Measurements from ENCODE around the gene DPF3.
"Not testable (repeated sequence)": the region's sequence is repeated elsewhere in the genome, so short reads cannot be mapped to it uniquely, and the experiment has no call there.

Gene DPF3

DNA sequence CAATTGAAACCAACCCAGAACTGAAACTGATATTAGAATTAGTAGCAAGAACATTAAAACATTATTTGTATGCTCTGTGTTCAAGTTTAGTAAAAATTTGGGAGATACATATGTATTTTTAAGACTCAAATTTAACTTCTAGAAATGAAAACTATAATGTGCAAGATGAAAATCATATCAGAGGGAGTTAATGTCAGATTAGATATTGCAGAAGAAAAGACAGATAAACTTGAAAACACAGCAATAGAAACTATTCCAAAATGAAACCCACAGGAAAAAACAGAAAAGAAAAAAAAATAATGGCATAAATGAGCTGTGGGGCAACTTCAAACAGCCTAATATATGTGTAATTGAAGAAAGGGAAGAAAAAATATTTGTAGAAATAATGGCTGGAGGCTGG lies 134.9 kb downstream of the DPF3 start:
- DNase-seq: no peak

DNA sequence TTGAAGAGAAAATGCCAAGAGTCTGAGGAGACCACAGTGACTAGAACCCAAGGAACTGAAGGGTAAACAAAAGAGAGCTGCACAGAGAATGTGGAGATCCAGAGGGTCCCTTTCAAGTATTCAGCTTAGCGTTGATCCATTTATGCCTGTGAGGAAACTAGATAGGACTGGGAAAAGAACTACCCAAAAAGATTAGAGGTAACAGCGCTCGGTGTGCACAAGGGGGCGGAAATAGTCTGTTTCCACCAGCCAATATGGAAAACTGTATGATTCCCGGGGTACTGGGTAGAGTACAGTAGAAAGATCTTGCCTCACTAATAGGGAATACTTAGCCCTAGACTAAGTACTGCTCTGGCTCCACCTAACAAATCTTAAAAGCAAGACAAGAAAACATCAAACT lies 135.5 kb downstream of the DPF3 start:
- DNase-seq: no peak

DNA sequence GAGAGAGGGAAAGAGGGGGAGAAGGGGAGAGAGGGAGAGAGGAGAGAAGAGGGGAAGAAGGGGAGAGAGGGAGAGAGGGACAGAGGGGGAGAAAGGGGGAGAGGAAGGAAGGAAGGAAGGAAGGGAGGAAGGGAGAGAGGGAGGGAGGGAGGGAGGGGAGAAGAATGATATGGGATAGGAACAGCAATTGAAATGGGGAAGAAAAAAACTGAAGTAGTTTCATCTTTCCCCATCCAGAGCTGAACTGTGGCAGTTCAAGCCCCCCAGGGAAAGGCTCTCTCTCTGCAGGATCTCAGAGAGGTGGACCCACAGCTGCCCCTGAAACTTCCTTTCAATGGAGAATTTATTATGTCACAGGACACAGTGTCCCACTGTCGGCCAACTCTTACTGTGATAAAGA lies 136.9 kb downstream of the DPF3 start:
- no peak for DNase-seq

DNA sequence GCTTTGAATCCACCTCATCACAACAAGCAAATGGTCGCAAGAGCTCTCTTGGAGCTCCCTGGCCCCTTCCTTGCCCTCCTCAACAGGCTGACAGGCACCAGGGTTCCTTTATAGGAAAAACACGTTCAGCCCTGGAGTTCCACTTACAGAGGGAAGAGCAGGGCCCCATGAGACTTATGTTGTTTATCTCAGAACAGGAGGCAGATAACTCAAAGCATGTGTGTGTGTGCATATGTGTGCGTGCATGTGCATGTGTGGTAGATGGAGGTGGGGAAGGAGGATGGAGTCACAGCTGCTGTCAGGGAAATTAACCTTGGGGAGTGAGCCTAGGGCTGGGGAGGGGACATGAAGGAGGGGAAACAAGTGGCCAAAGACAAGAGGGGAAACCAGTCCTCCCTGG lies 138.1 kb downstream of the DPF3 start:
- no peak for DNase-seq

DNA sequence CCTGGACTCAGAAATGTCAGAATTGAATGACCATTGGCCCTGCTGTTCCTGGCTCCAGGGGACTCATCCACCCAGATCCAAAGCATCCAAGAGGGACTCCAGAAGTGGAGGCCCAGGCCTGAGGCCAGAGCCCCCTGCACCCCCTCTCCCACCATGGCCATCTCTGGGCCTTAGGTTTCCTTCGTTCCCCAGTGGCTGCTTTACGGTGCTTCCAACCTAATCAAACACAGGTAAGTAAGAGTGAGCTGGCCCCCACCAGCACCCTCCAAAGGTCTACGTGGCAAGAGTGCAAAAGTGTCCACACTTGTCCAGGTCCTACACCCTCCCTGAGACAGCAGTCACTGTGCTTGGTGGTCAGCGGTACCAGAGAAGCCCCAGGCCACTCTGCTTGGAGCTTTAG lies 139.0 kb downstream of the DPF3 start:
- no peak for DNase-seq

DNA sequence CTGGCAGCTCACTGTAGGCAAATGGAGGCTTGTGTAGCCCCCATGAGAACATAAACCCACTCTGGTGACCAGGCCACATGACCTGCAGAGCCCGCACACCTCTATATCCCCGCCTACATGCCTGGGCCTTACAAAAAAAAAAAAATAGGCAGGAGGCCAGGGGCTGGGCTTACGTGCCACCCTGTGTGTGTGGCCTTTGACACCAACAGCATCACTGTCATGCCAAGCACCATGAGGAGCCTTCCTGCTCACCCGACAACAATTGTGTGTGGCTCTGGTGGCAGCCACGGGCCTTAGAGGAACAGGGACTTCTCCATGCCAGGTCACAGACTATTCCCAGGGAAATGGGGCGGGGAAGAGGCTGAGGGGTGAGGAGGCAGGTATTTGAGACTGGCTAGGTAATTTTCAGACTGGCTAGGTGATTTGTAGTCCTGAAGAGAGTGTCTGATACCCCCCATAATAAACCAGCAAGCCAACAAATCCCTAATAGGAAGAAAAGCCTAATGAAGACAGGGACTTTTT lies 140.0 kb downstream of the DPF3 start:
- no peak for DNase-seq

DNA sequence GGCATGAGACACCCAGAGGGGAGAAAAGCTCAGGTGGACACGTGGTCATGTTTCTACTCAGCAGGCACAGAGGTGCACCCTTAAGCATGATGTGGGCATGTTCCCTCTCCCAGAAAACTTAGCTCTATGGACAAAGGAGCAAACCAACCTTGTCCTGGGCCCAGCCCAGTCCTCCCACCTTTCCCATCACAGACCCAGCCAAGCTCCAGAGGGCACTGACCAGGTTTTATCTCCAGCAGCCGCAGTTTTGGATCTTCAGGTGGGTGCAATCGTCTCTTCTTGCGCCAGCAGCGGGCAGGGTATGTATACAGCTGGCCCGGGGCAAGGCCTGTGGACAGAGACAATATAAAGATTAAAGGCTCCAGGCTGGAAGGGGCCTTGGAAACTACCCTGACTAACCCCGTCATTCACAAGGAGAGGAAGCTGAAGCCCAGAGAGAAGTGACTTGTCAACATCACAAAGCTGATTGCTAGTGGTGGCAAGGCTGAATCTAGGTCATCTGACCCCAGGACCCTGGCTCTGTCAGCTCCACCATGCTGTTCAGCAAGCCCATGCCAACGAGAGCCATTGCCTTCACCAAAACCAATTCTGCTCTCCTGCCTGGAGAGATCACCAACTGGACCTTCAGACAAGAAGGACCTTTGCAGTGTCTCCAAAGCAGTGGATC lies 140.7 kb downstream of the DPF3 start:
- DNase-seq: no peak

DNA sequence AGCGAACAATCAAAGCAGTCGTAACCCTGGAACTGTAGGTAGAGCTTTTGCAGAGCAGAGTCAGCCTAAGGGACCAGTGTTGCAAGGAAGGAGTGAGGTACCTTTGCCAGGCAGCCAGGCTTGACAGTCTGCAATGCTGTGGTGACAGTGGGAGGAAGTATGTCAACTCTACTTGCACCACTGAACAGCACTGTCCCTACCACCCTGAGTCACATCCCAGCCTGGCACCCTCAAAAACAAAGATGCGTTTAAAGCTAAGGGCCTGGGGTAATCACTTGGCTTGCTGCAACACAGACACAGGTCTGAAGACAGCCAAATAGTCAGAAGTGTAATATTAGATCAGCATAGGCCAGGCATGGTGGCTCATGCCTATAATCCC lies 141.9 kb downstream of the DPF3 start:
- no peak for DNase-seq

DNA sequence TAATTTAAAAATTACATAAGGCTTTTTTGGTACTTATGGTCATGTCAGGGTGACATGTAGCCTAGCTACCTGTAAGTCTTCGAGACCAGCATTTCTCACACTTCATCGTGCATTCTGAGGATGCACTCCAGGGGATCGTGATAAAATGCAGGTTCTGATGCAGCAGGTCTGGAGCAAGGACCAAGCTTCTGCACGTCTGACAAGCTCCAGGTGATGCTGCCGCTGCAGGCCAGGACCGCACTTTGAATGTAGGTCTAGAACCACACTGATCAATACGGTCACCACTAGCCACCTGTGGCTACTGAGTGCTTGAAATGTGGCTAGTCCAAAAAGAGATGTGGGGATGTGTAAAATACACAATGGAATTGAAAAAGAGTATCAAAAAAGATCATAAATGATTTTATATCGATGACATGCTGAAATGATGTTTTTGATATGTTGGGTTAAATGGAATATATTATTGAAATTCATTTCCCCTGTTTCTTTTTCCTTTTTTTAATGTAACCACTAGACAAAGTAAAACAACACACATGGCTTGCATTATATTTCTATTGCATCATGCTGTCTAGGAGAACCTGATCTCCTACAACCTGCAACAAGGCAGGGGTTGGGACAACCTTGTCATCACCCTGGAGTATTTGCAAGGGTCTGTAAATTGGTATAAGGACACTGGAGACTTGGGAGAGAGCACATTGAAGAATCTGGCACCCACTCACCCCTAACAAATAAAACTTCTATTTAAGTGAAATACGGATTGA lies 142.4 kb downstream of the DPF3 start:
- no peak for DNase-seq

DNA sequence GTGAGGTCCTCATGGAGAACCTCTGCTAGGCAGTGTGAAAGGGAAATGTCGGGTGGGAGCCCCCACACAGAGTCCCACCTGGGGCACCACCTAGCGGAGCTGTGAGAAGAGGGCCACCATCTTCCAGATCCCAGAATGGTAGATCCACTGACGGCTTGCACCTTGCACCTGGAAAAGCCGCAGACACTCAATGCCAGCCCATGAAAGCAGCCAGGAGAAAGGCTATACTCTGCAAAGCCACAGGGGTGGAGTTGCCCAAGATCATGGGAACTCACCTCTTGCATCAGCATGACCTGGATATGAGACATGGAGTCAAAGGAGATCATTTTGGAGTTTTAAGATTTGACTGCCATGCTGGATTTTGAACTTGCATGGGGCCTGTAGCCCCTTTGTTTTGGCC lies 145.0 kb downstream of the DPF3 start:
- not testable (repeated sequence) for DNase-seq

DNA sequence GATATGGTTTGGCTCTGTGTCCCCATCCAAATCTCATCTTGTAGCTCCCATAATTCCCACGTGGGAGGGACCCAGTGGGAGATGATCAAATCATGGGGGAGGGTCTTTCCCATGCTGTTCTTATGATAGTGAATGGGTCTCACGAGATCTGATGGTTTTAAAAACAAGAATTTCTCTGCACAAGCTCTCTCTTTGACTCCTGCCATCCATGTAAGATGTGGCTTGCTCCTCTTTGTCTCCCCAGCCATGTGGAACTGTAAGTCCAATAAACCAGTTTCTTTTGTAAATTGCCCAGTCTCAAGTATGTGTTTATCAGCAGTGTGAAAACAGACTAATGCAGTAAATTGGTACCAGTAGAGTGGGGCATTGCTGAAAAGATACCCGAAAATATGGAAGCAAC lies 146.2 kb downstream of the DPF3 start:
- no peak for DNase-seq

DNA sequence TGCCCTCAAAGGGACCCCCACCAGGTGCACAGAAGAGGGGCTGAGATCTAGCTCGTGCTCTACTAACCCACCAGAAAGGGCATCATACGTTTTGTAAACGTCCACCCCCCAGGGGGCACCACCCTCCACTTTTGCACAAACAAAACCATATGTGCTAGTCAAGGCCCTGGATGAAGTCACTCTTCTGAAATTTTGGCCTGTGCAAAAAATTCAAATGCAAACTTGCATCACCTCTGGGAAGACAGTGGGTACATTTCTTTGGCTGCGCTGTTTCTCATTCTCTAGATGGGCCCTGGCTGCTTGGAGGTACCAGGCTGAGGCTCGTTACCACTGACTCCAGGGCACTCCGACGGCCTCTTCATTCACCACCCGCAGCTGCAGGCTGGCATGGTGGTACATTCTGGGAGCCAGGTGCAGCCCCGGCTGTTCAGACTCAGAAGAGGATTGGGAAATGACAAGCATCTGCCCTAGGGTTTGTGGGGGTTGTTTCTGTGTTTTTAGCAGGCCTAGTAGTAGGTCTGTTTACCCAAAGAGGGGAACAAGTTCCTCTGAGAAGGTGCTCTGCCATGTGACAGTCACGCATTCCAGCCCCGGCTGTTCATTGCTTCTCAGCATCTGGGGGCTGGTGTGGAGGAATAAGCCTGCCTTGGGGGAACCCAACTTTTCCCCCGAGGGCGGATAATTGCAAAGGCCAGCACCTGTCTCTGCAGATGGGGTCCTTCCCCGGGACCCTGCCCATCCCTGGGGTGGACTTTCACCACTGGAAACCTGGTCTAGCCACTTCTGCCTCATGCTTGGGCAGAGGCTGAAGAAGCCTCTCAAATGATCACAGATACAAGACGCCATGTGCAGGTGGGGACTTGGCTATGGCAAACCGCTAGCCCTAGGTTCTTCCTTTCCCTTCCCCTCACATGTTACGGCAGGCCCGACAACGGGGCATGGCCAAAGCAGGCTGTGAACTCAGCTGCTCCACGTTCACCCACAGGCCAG lies 147.6 kb downstream of the DPF3 start:
- no peak for DNase-seq

DNA sequence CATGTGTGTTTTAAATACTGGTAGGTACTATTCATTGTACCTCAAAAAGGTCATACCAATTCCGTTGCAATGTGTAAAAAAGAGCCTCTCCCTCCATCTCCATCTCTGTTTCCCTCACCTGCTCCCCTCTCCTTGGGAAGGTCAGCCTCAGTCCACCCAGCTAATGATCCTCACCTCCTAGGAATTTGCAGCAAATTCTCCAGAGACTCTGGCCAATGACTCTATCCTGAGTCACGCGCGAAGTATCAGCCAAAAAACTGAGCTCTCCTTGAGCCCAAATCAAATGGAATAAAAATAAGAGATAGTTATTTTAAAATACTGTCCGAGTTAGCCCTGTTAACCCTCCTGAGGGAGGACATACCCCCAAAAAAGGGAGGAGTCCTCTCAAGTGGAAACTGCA lies 148.4 kb downstream of the DPF3 start:
- DNase-seq: no peak

DNA sequence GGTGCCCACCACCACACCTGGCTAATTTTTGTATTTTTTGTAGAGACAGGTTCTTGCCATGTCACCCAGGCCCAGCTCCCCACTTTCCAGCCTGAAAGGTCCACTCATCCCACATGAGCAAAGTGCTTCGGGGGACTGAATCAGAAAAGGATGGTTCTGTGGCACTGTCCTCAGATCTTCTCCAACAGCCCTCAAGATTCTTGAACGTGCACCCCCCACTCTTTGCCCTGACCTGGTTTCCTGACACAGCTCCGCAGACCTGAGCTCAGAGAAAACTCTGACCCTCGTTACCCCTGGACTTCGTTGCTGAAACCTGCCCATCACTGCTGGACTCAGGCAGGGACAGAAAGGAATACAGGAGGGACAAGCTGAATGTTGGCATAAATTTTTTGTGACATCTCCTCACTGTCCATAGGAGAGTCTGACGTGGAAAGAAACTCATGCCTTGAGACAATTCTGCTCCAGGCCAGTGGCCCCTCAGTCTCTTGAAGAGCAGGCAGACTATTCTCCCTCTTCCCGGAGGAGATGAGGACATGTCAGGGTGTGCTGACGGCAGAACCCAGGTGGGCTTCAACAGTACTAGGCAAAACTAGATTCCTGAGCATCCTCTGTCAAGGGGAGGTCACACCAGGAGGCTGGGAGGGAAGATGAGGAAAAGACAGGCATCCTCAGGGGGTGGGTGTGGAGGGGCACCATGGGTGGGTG lies 149.3 kb downstream of the DPF3 start:
- no peak for DNase-seq

DNA sequence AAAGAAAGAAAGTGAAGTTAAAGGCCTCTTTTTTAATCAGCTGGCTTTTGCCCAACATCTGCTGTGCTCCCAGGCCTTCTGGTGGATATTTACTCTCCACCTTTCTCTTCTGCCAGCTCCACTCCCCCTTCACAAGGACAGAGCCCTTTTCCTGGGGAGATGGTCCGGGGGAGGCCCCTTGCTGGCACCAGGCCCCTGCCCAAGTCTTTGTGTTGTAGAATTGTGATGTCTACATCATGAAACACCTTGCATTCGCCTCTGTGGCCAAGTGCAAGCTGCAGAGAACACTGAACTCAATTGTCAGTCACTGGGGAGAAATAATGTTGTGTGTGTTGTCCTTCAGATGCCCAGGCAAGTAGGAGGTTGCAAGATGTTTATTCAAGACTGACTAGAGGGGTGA lies 150.3 kb downstream of the DPF3 start:
- DNase-seq: no peak

DNA sequence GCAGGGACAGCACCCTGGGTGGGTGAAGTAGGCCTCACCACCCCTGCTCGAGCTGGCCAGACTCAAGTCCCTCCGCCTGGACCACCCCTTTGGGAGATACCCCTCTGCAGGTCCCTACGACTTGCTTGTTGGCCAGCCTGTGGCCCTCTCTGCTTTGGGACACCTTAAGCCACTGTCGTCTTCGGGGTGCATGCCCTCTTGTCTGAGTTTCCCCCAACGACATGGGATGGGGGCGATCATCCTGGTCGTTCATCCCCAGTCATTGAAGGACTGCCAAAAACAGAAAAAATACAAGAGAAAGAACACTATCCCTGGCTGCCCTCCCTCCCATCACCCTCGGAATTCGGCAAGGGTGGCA lies 151.1 kb downstream of the DPF3 start:
- no peak for DNase-seq

DNA sequence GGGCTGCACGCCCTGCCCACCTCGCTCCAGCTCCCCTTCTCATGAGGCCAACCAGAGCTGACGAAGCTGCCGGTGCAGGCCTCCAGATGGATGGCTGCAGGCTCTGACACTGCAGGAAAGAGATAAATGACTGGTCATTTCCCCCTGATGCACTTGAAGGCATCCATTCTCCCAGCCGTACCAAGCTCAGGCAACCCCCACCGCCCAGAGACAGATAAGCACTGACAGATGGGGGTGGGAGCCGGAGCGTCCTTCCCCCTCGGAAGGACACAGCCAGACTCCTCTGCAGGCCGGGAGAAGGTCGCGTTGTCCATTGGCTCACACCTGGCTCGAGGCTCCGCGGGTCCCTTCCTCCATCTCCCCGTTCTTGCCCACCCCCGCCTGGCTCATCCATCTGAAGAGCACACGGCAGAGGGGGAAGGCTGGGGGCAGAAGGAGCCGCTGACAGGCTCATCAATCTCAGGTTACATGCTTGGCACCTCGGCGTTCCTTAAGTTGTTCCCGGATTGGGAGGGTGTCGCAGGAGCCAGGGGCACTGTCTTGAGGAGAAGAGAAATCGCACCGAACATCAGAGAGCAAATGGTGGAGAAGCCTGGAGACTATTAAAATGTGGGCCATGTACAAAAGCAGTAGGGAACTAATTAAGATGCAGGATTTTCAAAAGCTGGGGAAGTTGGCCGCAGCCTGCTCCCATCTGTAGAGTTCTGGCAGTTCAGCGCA lies 151.6 kb downstream of the DPF3 start:
- DNase-seq: no peak

DNA sequence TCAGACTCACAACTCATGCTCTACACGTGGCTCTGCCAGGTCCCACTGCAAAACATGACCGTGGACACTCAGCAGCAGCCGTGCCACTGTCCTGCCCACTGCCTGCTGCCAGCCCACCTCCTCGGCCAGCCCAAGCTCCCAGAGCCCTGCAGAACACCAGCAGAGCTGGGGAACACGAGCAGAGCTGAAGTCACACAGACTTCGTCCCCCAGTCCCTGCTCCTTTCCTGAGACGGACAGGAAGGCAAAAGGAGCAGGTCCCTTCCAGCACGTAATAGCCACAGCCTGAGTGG lies 152.1 kb downstream of the DPF3 start:
- no peak for DNase-seq

DNA sequence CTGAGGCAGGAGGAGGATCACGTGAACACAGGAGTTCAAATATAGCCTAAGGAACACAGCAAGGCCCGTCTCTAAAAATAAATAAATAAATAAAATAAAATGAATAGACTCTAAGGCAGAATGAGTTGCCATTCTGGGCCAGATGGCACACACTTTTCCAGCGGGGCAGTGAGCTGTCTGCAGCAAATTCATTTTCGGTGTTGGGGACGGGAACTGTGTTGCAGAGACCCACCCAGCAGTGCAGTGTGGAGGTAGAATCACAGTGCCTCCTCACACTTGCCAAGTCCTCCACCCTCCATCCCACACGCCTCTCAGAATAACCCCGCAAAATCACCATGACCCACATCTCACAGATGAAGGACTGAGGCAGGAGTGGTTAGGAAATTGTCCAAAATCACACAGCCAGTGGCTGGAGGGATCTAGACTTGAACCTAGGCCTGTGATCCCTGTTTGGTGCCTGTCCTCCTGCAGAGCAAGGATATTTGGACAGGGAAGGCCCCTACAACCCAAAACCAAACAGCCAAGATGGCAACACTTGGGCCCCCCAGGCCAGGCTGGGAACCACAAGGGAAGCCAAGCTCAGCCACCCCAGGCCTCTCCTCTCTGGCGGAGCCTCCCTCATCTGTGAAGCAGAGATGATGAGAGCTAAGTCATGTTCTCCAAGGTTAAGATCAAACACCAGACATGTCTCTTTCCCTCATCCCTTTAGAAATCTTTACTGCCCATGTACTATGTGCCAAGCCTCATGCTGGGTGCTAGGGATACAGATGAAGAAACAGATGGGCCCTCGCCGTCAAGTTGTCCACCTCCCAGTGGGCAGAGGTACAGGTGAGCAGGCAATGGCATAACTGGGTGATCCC lies 152.7 kb downstream of the DPF3 start:
- DNase-seq: no peak

DNA sequence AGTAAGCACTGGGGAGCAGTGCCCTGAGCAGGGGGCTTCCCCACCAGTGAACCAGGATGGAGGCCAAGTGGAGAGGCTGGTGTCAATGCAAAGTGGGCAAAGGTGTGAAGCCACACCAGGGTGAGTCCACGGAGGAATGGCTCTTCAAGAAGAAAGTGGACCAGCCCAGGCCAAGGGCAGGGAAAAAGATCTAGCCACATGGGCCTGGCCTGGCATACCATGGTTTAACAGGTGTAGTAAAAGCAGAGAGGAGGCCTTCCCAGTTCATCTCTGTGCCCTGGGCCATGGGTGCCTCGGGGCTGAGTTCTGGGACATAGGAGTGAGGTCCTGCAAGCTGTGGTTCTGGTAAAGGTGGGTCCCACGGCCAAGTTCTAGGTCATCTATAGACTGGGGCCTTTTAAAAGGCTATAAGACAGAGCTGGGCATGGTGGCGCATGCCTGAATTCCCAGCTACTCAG lies 153.4 kb downstream of the DPF3 start:
- DNase-seq: no peak

Measured in NCI-H446 treated with DMSO at 0.1 percent for 48 hours (cell line).